ENCODE data around the gene CD44. TPM values are rescaled to one million over a fixed set of nuclear protein-coding genes. Genes with fewer than 3 reads are reported as not detected.

Gene CD44
- total and polyA plus RNA-seq, 12 donors: 7.0 to 104 (median 25.2) TPM

GRCh38 chr11:35281169-35281688, 142.3 kb downstream of the CD44 start:
- H3K9me3 ChIP-seq: no peaks in the 10 kb centered on the region
- no peak overlapping the region for H3K4me3 ChIP-seq
- H3K27ac ChIP-seq: peak overlapping the region in 8 of 10 donors; percentile 9 to 78 (median 60)
- DNase-seq (peak in 1 of 2 donors; percentile 23), ATAC-seq (peak; percentile 55 to 82 (median 72))
- H3K36me3 ChIP-seq: no peaks in the 10 kb centered on the region
- no peaks in the 10 kb centered on the region for H3K27me3 ChIP-seq
- intact Hi-C loops (cut with DNase I): no loop called here
- H3K4me1 ChIP-seq: peaks cover 3 to 25% (median 15%) of the 10 kb centered on the region in 9 donors
- 46 to 51% methylated on average over 5 of the region's 5 CpGs for WGBS, 2 donors
- no peak for TF ChIP-seq CTCF (IDR thresholded peaks at IDR 0.05)

Other genes starting within 250 kb of the CD44 start
- gene APIP, start 222.8 kb upstream of the CD44 start, total RNA-seq: 10 to 100 TPM; 22.8 to 34.9 (median 31.1) TPM
- gene APIP, start 222.8 kb upstream of the CD44 start, polyA plus RNA-seq: 10 to 100 TPM; 17.2 to 21.3 TPM
- 100 to 1,000 TPM; 108 to 203 (median 177) TPM for gene PDHX, start 222.6 kb upstream of the CD44 start, total RNA-seq
- 10 to 100 TPM; 52.7 to 58.4 TPM for gene PDHX, start 222.6 kb upstream of the CD44 start, polyA plus RNA-seq